ENCODE results near the gene NAGK. TPM values are rescaled to one million over a fixed set of nuclear protein-coding genes. Genes with fewer than 3 reads are reported as not detected.

The NAGK gene
- total and polyA plus RNA-seq, 9 of the 15 experiments (the other 6 are each of a cell fraction or from before 2014, with no cell fraction given), result 4.9 to 14.9 (median 10.6) TPM

- TF ChIP-seq PREB (CRISPR knock-in tag; IDR thresholded peaks at IDR 0.05) (no peak), MAFG (tag; conservative IDR thresholded peaks at IDR 0.05) (no peak), TOE1 (IDR thresholded peaks at IDR 0.05; ENCODE audit: borderline replicate concordance) (peak; percentile 81), TOE1 (CRISPR knock-in tag; IDR thresholded peaks at IDR 0.05; ENCODE audit: borderline replicate concordance, low read depth) (no peak), ZNF583 (CRISPR knock-in tag; IDR thresholded peaks at IDR 0.05) (no peak), PRPF4 (IDR thresholded peaks at IDR 0.05; ENCODE audit: insufficient read depth, low read depth, low read length, poor library complexity, severe bottlenecking) (no peak), ZNF707 (CRISPR knock-in tag; conservative IDR thresholded peaks at IDR 0.05) (peak; percentile 60; the same call in 1 of the 2 replicates), PHTF2 (CRISPR knock-in tag; IDR thresholded peaks at IDR 0.05) (no peak), E2F5 (CRISPR knock-in tag; IDR thresholded peaks at IDR 0.05) (0 out of 2 replicates have a peak, but pooled peaks have one; percentile 74), KHSRP (IDR thresholded peaks at IDR 0.05) (no peak), NCOA4 (IDR thresholded peaks at IDR 0.05; ENCODE audit: partially characterized antibody) (no peak), MAZ (CRISPR knock-in tag; conservative IDR thresholded peaks at IDR 0.05 in 1 of 2, IDR thresholded peaks at IDR 0.05 in 1 of 2) (peak; percentile 90 to 92), BHLHE40 (IDR thresholded peaks at IDR 0.05; ENCODE audit: low read length) (peak; percentile 87), ZNF830 (CRISPR knock-in tag; IDR thresholded peaks at IDR 0.05) (0 out of 2 replicates have a peak, but pooled peaks have one; percentile 33), PBX2 (CRISPR knock-in tag; IDR thresholded peaks at IDR 0.05; ENCODE audit: low read depth) (no peak), PBX2 (tag; conservative IDR thresholded peaks at IDR 0.05; ENCODE audit: low read depth) (no peak), NFXL1 (CRISPR knock-in tag; IDR thresholded peaks at IDR 0.05) (no peak), CXXC5 (CRISPR knock-in tag; IDR thresholded peaks at IDR 0.05) (peak; percentile 94), SMARCC2 (IDR thresholded peaks at IDR 0.05; ENCODE audit: low read depth) (no peak), TCF7L2 (IDR thresholded peaks at IDR 0.05; ENCODE audit: low read depth, low read length) (no peak), HNRNPK (IDR thresholded peaks at IDR 0.05; ENCODE audit: low read depth, low read length, poor library complexity, severe bottlenecking) (peak; percentile 90), NELFE (IDR thresholded peaks at IDR 0.05; ENCODE audit: insufficient read depth, insufficient read length) (no peak)
- TF ChIP-seq, protein P1, sequence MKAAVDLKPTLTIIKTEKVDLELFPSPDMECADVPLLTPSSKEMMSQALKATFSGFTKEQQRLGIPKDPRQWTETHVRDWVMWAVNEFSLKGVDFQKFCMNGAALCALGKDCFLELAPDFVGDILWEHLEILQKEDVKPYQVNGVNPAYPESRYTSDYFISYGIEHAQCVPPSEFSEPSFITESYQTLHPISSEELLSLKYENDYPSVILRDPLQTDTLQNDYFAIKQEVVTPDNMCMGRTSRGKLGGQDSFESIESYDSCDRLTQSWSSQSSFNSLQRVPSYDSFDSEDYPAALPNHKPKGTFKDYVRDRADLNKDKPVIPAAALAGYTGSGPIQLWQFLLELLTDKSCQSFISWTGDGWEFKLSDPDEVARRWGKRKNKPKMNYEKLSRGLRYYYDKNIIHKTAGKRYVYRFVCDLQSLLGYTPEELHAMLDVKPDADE (conservative IDR thresholded peaks at IDR 0.05; ENCODE audit: control insufficient read depth, low read depth, low read length), result peak; percentile 91
Observed at GRCh38 chr2:71068218-71069035, at the start of gene NAGK (continued).

Measured in K562 (cell line).